ENCODE measurements around the gene TSPEAR. TPM values are rescaled to one million over a fixed set of nuclear protein-coding genes. Genes with fewer than 3 reads are reported as not detected.
"Not testable (repeated sequence)": the region's sequence is repeated elsewhere in the genome, so short reads cannot be mapped to it uniquely, and the experiment has no call there.

The TSPEAR gene
- total RNA-seq, 4 donors from 2014 or later = 0.21 to 1.3 (median 0.69) TPM

DNA sequence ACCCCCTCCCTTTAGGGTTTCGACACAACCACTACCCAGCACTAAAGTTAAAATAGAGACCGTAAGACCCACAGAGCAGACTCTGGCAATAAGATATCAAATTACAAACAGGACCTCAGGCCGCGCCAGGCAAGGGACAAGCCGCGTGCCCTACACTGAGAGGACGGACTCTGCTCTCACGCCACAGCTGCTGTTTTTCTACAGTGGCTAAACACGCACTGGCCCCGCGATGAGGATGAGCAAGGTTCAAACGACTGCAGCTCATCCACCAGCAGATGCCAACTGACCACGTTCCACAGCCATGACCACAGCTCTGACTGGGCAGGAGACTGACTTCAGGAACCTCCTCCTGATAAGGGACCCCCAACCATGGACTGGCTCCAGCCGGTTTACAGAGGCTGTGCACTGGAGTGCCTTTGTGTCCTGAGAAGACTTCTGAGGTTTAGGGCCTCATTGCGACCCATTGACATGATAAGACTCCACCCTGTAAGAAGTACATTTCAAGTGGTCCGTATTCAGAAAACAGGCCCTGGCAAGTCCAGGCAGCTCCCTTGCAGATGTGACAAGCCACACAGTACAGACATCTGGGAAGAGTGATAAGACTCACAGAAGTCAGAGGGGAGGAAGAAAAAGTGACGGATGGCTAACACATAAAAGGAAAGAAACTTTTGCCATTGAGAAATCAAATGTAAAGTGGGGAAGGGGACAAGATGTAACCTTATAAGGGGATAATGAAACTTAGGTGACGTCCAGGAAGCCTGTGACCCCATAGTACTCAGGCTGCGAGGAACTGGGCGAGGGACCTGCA lies 117.6 kb downstream of the TSPEAR start:
- TF ChIP-seq, protein P1, sequence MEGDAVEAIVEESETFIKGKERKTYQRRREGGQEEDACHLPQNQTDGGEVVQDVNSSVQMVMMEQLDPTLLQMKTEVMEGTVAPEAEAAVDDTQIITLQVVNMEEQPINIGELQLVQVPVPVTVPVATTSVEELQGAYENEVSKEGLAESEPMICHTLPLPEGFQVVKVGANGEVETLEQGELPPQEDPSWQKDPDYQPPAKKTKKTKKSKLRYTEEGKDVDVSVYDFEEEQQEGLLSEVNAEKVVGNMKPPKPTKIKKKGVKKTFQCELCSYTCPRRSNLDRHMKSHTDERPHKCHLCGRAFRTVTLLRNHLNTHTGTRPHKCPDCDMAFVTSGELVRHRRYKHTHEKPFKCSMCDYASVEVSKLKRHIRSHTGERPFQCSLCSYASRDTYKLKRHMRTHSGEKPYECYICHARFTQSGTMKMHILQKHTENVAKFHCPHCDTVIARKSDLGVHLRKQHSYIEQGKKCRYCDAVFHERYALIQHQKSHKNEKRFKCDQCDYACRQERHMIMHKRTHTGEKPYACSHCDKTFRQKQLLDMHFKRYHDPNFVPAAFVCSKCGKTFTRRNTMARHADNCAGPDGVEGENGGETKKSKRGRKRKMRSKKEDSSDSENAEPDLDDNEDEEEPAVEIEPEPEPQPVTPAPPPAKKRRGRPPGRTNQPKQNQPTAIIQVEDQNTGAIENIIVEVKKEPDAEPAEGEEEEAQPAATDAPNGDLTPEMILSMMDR (IDR thresholded peaks at IDR 0.05) = no peak
- TF ChIP-seq POLR2A (IDR thresholded peaks at IDR 0.05) = no peak
- WGBS, 2 donors = 58 to 79% methylated on average over 9 to 14 of the region's 20 CpGs
- Histone ChIP-seq H3K27ac (no peak overlapping the region), H3K9me3 (no peaks in the 10 kb centered on the region), H3K4me3 (replicated peaks in 1 of 3) (no peak overlapping the region), H3K4me1 (no peaks in the 10 kb centered on the region), H3K27me3 (no peaks in the 10 kb centered on the region), H3K36me3 (no peaks in the 10 kb centered on the region)
- no peak for DNase-seq
- intact Hi-C loops (cut with DNase I) = no loop called here

DNA sequence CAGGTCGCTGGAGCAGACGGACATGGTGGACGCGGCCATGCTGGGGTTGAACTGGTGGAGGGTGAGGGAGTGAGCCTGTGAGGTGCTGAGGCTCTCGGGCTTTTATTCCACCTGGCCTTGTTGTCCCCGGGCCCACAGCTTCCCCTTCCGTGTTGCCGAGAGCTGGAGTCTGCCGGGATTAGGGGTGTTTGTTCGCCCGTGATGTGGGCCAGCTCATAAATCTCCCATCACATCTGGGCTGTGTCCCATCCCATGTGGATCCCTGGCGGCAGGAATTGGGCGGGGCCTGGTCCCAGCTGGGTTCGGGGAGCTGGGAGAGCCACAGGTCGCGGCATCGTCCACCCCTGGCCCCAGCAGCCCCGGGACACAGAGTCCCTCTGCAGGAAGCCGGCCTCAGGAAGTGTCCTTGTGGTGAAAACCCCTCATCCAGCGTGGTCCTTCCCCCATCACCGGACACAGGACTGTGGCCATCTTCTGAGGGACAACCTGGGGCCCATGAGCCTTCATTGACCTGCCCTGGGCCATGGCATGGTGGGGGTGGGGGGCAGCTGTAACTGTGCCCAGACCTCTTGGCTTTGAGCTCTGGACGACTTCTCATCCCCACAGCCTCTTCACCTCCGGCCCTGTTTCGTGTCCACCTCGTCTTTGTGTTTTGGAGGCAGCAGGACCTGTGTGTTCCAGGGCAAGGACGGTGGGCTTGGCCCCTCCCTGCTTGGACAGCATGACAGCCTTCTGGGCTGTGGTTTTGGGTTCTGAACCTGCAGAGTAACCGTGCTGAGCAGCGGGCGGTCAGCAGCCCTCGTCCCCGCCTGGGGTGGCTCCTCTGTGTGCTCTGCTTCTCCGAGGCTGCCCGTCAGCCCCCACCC lies 118.7 kb downstream of the TSPEAR start, which contains the start of gene KRTAP10-6:
TSS of gene KRTAP10-6 (minus strand) at position 60 of the 866 bp plus-strand sequence. CDS start at position 39, 21 bp downstream.
- DNase-seq = no peak
- 64 to 81% methylated on average over 17 to 21 of the region's 33 CpGs for WGBS, 2 donors
- H3K4me3 ChIP-seq (replicated peaks in 1 of 3) = no peak within 1 kb of the TSS

DNA sequence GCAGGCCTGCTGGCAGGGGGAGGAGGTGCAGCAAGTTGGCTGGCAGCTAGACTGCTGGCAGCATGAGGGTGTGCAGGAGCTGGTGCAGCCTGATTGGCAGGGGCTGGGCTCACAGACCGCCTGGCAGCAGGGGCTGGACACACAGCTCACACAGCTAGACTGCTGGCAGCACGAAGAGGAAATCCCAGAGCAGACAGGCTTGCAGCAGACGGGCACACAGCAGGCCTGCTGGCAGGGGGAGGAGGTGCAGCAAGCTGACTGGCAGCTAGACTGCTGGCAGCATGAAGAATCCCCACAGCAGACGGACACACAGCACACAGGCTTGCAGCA lies 119.6 kb downstream of the TSPEAR start:
- intact Hi-C loops (cut with DNase I); H3K4me3 ChIP-seq (replicated peaks in 1 of 3); H3K36me3 ChIP-seq; H3K27ac ChIP-seq; H3K9me3 ChIP-seq; DNase-seq; H3K27me3 ChIP-seq; H3K4me1 ChIP-seq: not testable (repeated sequence)
- WGBS, 2 donors = 60 to 100% methylated on average over 1 of the region's 4 CpGs

More for the DNA sequence above, 118.7 kb downstream of the TSPEAR start, which contains the start of gene KRTAP10-6:
- H3K27me3 ChIP-seq = no peaks in the 10 kb centered on the region
- intact Hi-C loops (cut with DNase I) = no loop called here
- TF ChIP-seq POLR2A (IDR thresholded peaks at IDR 0.05) = no peak
- TF ChIP-seq, protein P1 (IDR thresholded peaks at IDR 0.05) = no peak
- H3K9me3 ChIP-seq = no peaks in the 10 kb centered on the region
- no peaks in the 10 kb centered on the region for H3K4me1 ChIP-seq
- no peak within 1 kb of the TSS for H3K27ac ChIP-seq
- no peaks in the 10 kb centered on the region for H3K36me3 ChIP-seq

DNA sequence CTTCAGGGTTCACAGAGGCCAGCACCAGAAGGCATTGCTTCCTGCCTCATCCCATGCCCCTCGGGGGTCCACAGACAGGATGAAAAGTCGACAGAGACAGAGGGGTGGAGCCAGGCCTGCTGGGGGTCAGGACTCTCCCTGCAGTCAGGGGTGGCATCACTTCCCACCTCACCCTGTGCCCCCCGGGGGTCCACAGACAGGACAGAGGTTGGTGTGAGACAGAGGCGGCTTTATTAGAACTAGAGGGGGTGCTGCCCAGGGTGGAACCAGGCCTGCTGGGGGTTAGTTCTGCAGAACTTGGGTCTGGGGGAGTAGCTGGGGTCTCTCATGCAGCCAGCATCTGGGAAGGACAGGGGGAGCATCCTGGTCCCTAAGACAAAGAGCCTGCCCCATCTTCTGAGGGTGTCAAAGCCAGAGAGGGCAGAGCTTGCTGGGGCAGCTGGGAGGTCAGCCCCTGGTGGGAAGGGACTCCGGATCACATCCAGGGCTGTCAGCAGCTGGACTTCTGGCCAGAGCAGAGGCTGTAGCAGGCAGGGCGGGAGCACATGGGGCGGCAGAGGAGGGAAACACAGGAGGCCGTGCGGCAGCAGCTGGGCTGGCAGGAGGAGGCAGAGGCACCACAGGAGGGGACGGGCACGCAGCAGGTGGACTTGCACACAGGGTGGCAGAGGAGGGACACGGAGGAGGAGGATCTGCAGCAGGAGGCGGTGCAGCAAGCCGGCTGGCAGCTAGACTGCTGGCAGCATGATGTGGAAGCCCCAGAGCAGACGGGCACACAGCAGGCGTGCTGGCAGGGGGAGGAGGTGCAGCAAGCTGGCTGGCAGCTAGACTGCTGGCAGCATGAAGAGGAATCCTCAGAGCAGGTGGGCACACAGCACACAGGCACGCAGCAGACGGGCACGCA lies 120.2 kb downstream of the TSPEAR start:
- H3K27me3 ChIP-seq; H3K4me1 ChIP-seq; intact Hi-C loops (cut with DNase I); H3K9me3 ChIP-seq; DNase-seq; H3K4me3 ChIP-seq (replicated peaks in 1 of 3); H3K27ac ChIP-seq; H3K36me3 ChIP-seq: not testable (repeated sequence)
- 71 to 73% methylated on average over 13 to 16 of the region's 19 CpGs for WGBS, 2 donors

DNA sequence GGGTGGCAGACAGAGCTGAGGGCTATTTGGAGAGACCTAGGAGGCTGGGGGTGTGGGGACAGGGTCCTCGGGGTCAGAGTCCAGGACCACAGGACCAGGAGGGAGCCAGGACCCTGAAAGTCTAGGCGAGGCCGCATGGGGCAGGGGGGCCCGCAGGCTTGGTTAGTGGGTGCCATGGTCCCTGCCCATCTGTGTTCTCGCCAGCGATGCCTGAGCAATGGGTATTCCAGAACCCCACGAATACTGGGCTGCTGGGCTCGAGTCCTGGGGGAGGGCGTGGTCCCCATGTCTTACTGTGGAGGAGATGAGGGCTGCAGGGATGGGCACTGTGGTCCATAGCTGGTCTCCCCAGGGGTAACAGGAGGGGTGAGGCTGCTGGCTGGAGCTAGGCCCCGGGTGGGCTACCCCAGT lies 121.1 kb downstream of the TSPEAR start:
- H3K4me3 ChIP-seq (replicated peaks in 1 of 3) = no peak overlapping the region
- DNase-seq = no peak
- H3K4me1 ChIP-seq = no peaks in the 10 kb centered on the region
- 86 to 90% methylated on average over 2 to 10 of the region's 10 CpGs for WGBS, 2 donors
- H3K36me3 ChIP-seq = no peaks in the 10 kb centered on the region
- no peak overlapping the region for H3K27ac ChIP-seq
- intact Hi-C loops (cut with DNase I) = no loop called here
- TF ChIP-seq POLR2A (IDR thresholded peaks at IDR 0.05) = no peak
- TF ChIP-seq, protein P1 (IDR thresholded peaks at IDR 0.05) = no peak
- H3K27me3 ChIP-seq = no peaks in the 10 kb centered on the region
- no peaks in the 10 kb centered on the region for H3K9me3 ChIP-seq

Measured in thyroid gland (tissue), 4 donors.